HG03103 (cell line): ENCODE results near the gene TOMM20.

Experiments used
- ATAC-seq: cut with Tn5 transposase; IDR thresholded peaks from one replicate; pipeline ENCODE4 v1.9.1; 2021; ENCODE audit warnings: low read depth; ENCODE audit not compliant: unreplicated experiment

TOMM20 gene

GRCh38 chr1:235069577-235070563 lies 58.8 kb downstream of the TOMM20 start:
- ATAC-seq: no peak

- no peak for ATAC-seq
These were observed 59.5 kb downstream of the TOMM20 start for GRCh38 chr1:235069176-235069575.

- no peak for ATAC-seq
These were observed 60.2 kb downstream of the TOMM20 start for GRCh38 chr1:235068158-235069121.

GRCh38 chr1:235067396-235068157 lies 61.1 kb downstream of the TOMM20 start:
- ATAC-seq: no peak

GRCh38 chr1:235063068-235063765 lies 65.4 kb downstream of the TOMM20 start:
- ATAC-seq: no peak

- no peak for ATAC-seq
These were observed 67.8 kb downstream of the TOMM20 start for GRCh38 chr1:235060607-235061470.
